ENCODE measurements around the gene PLA2G10.
"Not testable (repeated sequence)": the region's sequence is repeated elsewhere in the genome, so short reads cannot be mapped to it uniquely, and the experiment has no call there.

PLA2G10 gene

DNA sequence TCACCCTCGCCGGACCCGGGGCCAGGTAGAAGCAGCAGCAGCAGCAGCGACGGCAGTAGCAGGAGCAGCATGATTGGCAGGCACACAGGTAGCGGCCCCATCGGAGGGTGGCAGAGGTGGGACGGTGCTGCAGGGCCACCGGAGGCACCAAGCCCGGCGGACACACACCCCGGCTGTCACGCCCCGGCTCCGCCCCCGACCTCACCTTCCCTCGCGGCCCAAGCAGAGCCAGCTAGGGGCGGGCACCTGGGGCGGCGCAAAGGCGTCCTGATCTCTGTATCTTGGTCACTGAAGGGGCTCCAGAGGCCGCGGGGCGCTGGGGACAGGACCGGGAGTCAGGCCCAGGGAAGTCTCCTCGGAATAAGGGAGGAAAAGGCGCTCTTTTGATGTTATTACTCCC lies at the start of gene PLA2G10:
Gene PLA2G10 (minus strand): TSS at position 180 of the 400 bp plus-strand sequence. CDS start 79 bp downstream, at position 101.
- not testable (repeated sequence) for DNase-seq

DNA sequence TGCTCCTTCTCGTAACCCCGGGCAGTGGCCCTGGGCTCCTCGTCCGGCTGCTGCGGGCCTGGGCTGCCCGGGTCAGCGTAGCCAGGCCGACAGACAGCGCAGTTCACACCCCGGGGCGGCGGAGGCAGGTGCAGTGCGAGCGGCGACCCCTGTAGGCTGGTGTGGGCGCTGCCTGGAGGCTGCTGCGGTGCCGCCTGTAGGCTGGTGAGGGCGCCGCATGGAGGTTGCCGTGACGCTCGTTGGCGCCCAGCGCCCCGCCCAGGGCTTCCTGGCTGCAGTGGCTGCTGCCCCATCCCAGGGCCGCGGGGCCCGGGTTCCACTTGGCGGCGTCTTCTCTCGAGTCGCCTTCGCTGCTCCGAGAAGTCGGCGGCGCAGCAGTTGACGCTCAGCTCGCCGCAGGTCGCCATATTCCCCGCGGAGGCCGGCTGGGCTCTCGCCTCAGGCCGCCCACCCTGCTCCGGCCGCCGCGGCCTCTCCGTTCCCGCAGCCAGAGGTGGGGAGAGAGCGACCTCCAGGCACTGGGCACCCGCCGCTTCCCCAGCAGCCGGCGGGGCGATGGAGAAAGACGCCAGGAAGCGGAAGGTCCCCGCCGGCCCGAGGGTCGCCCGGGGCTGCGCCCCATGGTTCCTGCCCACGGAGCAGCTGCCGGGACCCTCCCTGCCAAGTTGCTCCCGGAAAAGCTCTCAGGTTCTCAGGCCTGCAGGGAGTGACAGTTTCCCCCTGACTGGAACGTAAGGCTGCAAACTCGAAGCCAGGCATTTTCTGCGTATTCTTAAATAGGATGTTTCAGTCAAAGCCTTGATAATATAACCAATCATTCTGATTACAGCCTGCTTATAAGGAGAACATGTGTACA lies 48.4 kb upstream of the PLA2G10 start, which contains the start of gene NPIPA2:
Gene NPIPA2 (plus strand): TSS at position 261 of the 856 bp plus-strand sequence. CDS start 5,533 bp downstream, outside the sequence.
- DNase-seq = not testable (repeated sequence)

GRCh38 chr16:14741794-14742193 lies 47.7 kb upstream of the PLA2G10 start:
- DNase-seq = not testable (repeated sequence)

- DNase-seq = not testable (repeated sequence)
Measured at GRCh38 chr16:14740832-14741385, 46.8 kb upstream of the PLA2G10 start.

DNA sequence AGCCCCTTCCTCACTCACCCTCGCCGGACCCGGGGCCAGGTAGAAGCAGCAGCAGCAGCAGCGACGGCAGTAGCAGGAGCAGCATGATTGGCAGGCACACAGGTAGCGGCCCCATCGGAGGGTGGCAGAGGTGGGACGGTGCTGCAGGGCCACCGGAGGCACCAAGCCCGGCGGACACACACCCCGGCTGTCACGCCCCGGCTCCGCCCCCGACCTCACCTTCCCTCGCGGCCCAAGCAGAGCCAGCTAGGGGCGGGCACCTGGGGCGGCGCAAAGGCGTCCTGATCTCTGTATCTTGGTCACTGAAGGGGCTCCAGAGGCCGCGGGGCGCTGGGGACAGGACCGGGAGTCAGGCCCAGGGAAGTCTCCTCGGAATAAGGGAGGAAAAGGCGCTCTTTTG lies 39.1 kb upstream of the PLA2G10 start:
- not testable (repeated sequence) for DNase-seq

DNA sequence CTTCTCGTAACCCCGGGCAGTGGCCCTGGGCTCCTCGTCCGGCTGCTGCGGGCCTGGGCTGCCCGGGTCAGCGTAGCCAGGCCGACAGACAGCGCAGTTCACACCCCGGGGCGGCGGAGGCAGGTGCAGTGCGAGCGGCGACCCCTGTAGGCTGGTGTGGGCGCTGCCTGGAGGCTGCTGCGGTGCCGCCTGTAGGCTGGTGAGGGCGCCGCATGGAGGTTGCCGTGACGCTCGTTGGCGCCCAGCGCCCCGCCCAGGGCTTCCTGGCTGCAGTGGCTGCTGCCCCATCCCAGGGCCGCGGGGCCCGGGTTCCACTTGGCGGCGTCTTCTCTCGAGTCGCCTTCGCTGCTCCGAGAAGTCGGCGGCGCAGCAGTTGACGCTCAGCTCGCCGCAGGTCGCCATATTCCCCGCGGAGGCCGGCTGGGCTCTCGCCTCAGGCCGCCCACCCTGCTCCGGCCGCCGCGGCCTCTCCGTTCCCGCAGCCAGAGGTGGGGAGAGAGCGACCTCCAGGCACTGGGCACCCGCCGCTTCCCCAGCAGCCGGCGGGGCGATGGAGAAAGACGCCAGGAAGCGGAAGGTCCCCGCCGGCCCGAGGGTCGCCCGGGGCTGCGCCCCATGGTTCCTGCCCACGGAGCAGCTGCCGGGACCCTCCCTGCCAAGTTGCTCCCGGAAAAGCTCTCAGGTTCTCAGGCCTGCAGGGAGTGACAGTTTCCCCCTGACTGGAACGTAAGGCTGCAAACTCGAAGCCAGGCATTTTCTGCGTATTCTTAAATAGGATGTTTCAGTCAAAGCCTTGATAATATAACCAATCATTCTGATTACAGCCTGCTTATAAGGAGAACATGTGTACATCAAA lies 9.3 kb upstream of the PLA2G10 start, which contains the start of gene NPIPA3:
Gene NPIPA3 (plus strand): TSS at position 256 of the 856 bp plus-strand sequence. CDS start 5,533 bp downstream, outside the sequence.
- DNase-seq = not testable (repeated sequence)

- DNase-seq = not testable (repeated sequence)
Measured at GRCh38 chr16:14702672-14703071, 8.6 kb upstream of the PLA2G10 start.

DNA sequence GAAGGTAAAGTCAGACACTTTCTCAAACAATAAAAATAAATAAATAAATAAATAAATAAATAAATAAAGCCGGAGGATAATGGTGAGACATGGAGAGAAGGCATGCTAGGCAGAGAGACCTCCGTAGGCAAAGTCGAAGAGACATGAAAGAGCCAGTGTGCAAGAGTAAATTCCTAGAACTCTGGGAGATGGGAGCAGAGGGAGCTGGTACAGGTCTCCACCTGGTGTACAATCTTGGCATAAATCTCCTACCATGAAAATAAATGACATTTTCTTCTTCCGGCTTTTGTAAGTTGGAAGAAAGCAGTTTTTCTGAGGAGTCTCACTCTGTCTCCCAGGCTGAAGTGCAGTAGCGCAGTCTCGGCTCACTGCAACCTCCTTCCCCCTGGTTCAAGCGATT lies 7.8 kb upstream of the PLA2G10 start:
- DNase-seq = not testable (repeated sequence)

- DNase-seq = not testable (repeated sequence)
Measured at GRCh38 chr16:14685870-14686793, 8.0 kb downstream of the PLA2G10 start.

GRCh38 chr16:14682121-14682520 lies 12.0 kb downstream of the PLA2G10 start:
- no peak for DNase-seq

- DNase-seq = no peak
Measured at GRCh38 chr16:14681115-14681514, 13.0 kb downstream of the PLA2G10 start.

- not testable (repeated sequence) for DNase-seq
Measured at GRCh38 chr16:14680396-14680795, 13.7 kb downstream of the PLA2G10 start.

- no peak for DNase-seq
Measured at GRCh38 chr16:14678748-14679497, 15.2 kb downstream of the PLA2G10 start.

GRCh38 chr16:14677627-14678026 lies 16.5 kb downstream of the PLA2G10 start:
- no peak for DNase-seq

DNA sequence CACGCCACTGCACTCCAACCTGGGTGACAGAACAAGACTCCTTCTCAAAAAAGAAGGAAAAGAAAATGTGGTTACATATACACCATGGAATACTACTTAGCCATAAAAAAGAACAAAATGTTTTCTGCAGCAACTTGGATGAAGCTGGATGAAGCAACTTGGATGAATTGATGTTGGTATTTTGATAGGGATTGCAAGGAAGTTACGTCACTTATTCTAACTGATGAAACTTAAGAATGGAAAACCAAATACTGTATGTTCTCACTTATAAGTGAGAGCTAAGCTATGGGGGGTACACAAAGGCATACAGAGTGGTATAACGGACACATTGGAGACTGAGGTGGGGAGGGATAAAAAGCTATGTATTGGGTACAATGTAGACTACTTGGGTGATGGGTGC lies 17.5 kb downstream of the PLA2G10 start:
- no peak for DNase-seq

DNA sequence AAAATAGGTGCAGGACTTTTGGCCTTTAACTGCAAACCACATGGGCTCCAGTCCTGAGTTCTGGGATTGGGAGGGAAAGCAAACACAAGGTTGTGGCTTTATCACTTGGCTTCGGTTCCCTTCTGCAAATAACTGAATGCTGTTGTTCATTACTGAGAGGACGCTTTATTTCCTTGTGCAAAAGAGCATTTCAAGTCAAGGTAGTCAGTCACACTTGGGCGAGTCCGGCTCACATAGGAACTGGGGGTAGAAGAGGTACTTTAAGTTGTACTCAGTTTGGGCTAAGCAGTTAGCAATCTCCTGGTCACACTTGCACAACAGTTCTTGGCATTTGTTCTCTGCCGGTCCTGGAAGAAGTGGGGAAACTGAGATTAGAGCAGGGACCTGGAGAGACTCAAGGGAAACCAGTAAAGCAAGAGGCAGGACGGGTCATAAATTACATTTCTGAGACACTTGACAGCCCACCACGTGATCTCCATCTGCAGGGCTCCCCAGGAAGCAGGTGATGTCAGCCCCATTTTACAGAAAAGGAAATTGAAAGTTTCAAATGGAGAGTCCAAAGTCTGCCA lies 21.6 kb downstream of the PLA2G10 start:
- no peak for DNase-seq

- DNase-seq = no peak
Measured at GRCh38 chr16:14669776-14670175, 24.3 kb downstream of the PLA2G10 start.

- DNase-seq = no peak
Measured at GRCh38 chr16:14668556-14669223, 25.4 kb downstream of the PLA2G10 start.

GRCh38 chr16:14667347-14668266 lies 26.5 kb downstream of the PLA2G10 start:
- no peak for DNase-seq

Measured in NCI-H1436 (cell line).